Tibial nerve (tissue), 4 donors: ENCODE results near the gene GGT7. TPM values are rescaled to one million over a fixed set of nuclear protein-coding genes. Genes with fewer than 3 reads are reported as not detected.

ENCODE experiments used
- DNase-seq, 2 donors: peaks; one replicate each; pipeline ENCODE4 v3.0.0-alpha.2; 2019; ENCODE audit warnings: low spot score in 2 of 2
- H3K27ac ChIP-seq, 4 donors: fragments of 200-600 bp; sonication (generic) in 3 of 4; one replicate each; pipeline ENCODE4 v1.5.1; 2017 to 2019; ENCODE audit warnings: mild to moderate bottlenecking in 1 of 4
- H3K27me3 ChIP-seq, 2 donors: fragments of 200-600 bp; sonication (generic) in 1 of 2; one replicate each; pipeline versions ENCODE4 v1.5.1 to v1.6.0; 2017 to 2019
- H3K36me3 ChIP-seq, 3 donors: fragments of 200-600 bp; sonication (generic); one replicate each; pipeline ENCODE4 v1.5.1; 2018 to 2019
- H3K4me1 ChIP-seq, 4 donors: fragments of 200-600 bp; sonication (generic) in 3 of 4; one replicate each; pipeline ENCODE4 v1.5.1; 2017 to 2019
- H3K4me3 ChIP-seq, 4 donors: fragments of 200-600 bp; sonication (generic) in 3 of 4; one replicate each; pipeline ENCODE4 v1.5.1; 2017 to 2019; ENCODE audit warnings: mild to moderate bottlenecking in 1 of 4, moderate library complexity in 1 of 4
- H3K9me3 ChIP-seq, 4 donors: fragments of 200-600 bp; sonication (generic) in 3 of 4; one replicate each; pipeline ENCODE4 v1.5.1; 2017 to 2019
- EP300 ChIP-seq, 2 donors: sonication (generic); formaldehyde crosslinking; IDR thresholded peaks; one replicate each; pipeline ENCODE4 v1.6.1; 2017; ENCODE audit warnings: antibody characterized with exemption in 2 of 2, mild to moderate bottlenecking in 1 of 2
- POLR2A ChIP-seq, 2 donors: fragments of 450-650 bp; IDR thresholded peaks; one replicate each; pipeline ENCODE4 v1.6.1; 2017; ENCODE audit warnings: antibody characterized with exemption in 2 of 2, mild to moderate bottlenecking in 2 of 2, moderate library complexity in 2 of 2
- WGBS, 2 donors: methylation state at CpG; one replicate each; pipeline ENCODE4 v1.1.5; 2018; 5-methylcytosine and 5-hydroxymethylcytosine counted together
- total RNA-seq, 4 donors: library from RNA; depleted of rRNA; stranded (reverse); fragments of >200 nt; gene quantifications; one replicate each; pipeline ENCODE4 v1.1.0, GENCODE V29; 2016
- TF ChIP-seq, protein P1 (sequence below), 5 experiments: fragments of 200-600 bp in 3 of 5; fragments of 450-650 bp in 2 of 5; sonication (generic) in 3 of 5; IDR thresholded peaks; one replicate each; pipeline ENCODE4 v1.5.1; 2016 to 2019; ENCODE audit warnings: antibody characterized with exemption in 5 of 5, mild to moderate bottlenecking in 3 of 5, moderate library complexity in 2 of 5

GGT7 gene
- total RNA-seq, 4 donors from 2014 or later, result 19.6 to 41.7 (median 28.4) TPM

- H3K27me3 ChIP-seq, result no peaks in the 10 kb centered on the region
- no peak overlapping the region for H3K4me3 ChIP-seq
- no peaks in the 10 kb centered on the region for H3K36me3 ChIP-seq
- H3K9me3 ChIP-seq, result no peaks in the 10 kb centered on the region
- TF ChIP-seq POLR2A (IDR thresholded peaks at IDR 0.05), result no peak
- TF ChIP-seq EP300 (IDR thresholded peaks at IDR 0.05), result no peak
- TF ChIP-seq, protein P1, sequence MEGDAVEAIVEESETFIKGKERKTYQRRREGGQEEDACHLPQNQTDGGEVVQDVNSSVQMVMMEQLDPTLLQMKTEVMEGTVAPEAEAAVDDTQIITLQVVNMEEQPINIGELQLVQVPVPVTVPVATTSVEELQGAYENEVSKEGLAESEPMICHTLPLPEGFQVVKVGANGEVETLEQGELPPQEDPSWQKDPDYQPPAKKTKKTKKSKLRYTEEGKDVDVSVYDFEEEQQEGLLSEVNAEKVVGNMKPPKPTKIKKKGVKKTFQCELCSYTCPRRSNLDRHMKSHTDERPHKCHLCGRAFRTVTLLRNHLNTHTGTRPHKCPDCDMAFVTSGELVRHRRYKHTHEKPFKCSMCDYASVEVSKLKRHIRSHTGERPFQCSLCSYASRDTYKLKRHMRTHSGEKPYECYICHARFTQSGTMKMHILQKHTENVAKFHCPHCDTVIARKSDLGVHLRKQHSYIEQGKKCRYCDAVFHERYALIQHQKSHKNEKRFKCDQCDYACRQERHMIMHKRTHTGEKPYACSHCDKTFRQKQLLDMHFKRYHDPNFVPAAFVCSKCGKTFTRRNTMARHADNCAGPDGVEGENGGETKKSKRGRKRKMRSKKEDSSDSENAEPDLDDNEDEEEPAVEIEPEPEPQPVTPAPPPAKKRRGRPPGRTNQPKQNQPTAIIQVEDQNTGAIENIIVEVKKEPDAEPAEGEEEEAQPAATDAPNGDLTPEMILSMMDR (IDR thresholded peaks at IDR 0.05), result no peak
- H3K27ac ChIP-seq, result no peak overlapping the region
- H3K4me1 ChIP-seq, result peaks cover 0 to 10% (median 0%) of the 10 kb centered on the region in 4 donors
- no peak for DNase-seq
- 77 to 80% methylated on average over 1 of the region's 1 CpG for WGBS, 2 donors
Observed at GRCh38 chr20:34896086-34896621, 23.5 kb upstream of the GGT7 start.

- WGBS, 2 donors, result 76 to 79% methylated on average over 3 of the region's 3 CpGs
- H3K36me3 ChIP-seq, result no peaks in the 10 kb centered on the region
- no peaks in the 10 kb centered on the region for H3K27me3 ChIP-seq
- no peak overlapping the region for H3K4me3 ChIP-seq
- no peak for DNase-seq
- peaks cover 0 to 10% (median 0%) of the 10 kb centered on the region in 4 donors for H3K4me1 ChIP-seq
- no peak overlapping the region for H3K27ac ChIP-seq
- TF ChIP-seq EP300 (IDR thresholded peaks at IDR 0.05) (no peak), POLR2A (IDR thresholded peaks at IDR 0.05) (no peak)
- TF ChIP-seq, protein P1 (IDR thresholded peaks at IDR 0.05), result no peak
- H3K9me3 ChIP-seq, result no peaks in the 10 kb centered on the region
Observed at GRCh38 chr20:34895465-34895864, 22.8 kb upstream of the GGT7 start.

DNA sequence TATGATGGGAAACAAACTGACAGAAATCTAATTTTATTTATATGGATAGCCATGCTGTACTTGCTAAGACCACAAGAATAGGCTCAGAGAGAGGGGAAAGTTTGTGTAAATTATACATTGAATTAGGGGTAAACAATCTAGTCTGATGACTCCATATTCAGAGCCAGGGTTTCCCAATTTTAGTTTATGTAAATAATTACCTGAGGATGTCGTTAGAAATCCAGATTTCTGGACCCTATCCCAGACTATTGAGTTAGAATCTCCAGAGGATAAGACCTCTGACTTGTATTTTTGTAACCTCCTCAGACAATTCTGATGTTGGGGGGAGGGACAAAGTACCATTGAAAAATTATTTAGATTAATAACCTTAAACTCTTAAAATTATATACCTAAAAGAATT is 22.1 kb upstream of the GGT7 start:
- peaks cover 0 to 10% (median 0%) of the 10 kb centered on the region in 4 donors for H3K4me1 ChIP-seq
- H3K36me3 ChIP-seq, result no peaks in the 10 kb centered on the region
- H3K27ac ChIP-seq, result no peak overlapping the region
- no peak for TF ChIP-seq EP300 (IDR thresholded peaks at IDR 0.05)
- no peak for TF ChIP-seq POLR2A (IDR thresholded peaks at IDR 0.05)
- TF ChIP-seq, protein P1 (IDR thresholded peaks at IDR 0.05), result no peak
- no peaks in the 10 kb centered on the region for H3K9me3 ChIP-seq
- H3K27me3 ChIP-seq, result no peaks in the 10 kb centered on the region
- no peak for DNase-seq
- WGBS, 2 donors, result 20 to 42% methylated on average over 1 of the region's 1 CpG
- H3K4me3 ChIP-seq, result no peak overlapping the region

GRCh38 chr20:34892671-34893070 is 20.0 kb upstream of the GGT7 start:
- Histone ChIP-seq H3K27me3 (no peaks in the 10 kb centered on the region), H3K4me1 (peaks cover 0 to 10% (median 0%) of the 10 kb centered on the region in 4 donors), H3K9me3 (no peaks in the 10 kb centered on the region), H3K27ac (no peak overlapping the region), H3K4me3 (no peak overlapping the region), H3K36me3 (peaks cover 0 to 7% (median 0%) of the 10 kb centered on the region in 3 donors)
- no peak for DNase-seq
- 90 to 97% methylated on average over 2 of the region's 2 CpGs for WGBS, 2 donors
- TF ChIP-seq, protein P1 (IDR thresholded peaks at IDR 0.05), result no peak
- no peak for TF ChIP-seq EP300 (IDR thresholded peaks at IDR 0.05)
- no peak for TF ChIP-seq POLR2A (IDR thresholded peaks at IDR 0.05)

DNA sequence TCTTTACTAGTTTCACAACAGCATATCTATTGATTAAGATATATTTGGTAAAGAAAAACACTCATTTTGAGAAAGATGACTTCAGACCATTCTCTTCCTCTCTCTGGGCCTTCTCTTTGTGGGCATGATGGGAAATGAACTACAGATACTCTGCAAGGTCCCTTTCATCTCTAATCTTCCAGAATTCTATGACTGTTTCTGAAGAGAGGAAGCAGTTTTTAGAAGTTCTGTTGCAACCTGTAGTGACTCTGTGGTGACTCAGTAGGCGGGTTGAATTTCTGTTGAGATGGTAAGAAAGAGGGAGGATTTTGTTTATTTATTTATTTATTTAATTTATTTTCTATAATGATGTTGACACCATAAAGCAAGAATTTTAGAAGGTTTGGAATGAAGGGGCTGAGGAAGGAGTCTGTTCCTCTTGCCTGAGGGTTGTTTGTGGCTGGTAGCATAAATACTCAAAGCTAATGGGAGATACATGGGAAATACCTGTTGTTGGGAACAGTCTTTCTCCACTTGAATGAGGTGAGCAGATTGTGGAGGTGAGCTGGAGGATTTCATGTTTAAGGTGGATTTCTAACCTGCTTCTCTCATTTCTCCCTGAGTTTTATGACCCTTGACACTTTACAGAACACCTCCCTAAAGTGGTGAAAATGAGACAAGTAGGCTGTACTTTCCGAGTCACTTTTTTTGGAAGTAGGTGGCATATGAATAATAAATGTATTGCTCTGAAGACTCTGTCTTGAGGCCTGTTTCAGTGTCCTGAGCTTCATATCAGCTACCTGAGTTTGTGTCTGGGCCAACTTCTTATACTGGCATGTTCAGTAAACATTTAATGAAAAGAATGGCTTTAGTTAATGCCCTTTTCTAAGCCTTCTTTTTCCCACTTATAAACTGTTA is 18.8 kb upstream of the GGT7 start:
- TF ChIP-seq, protein P1 (IDR thresholded peaks at IDR 0.05), result no peak
- TF ChIP-seq EP300 (IDR thresholded peaks at IDR 0.05) (no peak), POLR2A (IDR thresholded peaks at IDR 0.05) (no peak)
- Histone ChIP-seq H3K36me3 (peaks cover 0 to 19% (median 0%) of the 10 kb centered on the region in 3 donors), H3K27ac (no peak overlapping the region), H3K27me3 (no peaks in the 10 kb centered on the region), H3K4me3 (no peak overlapping the region), H3K4me1 (peaks cover 0 to 9% (median 0%) of the 10 kb centered on the region in 4 donors), H3K9me3 (no peaks in the 10 kb centered on the region)
- 87 to 91% methylated on average over 2 of the region's 2 CpGs for WGBS, 2 donors
- no peak for DNase-seq
